Stimulated activated naive CD4-positive, alpha-beta T cell treated with Interleukin-2 at 50 U/mL for 16 hours (primary cell): ENCODE results near the gene MAP1LC3A.
"Not testable (repeated sequence)": the region's sequence is repeated elsewhere in the genome, so short reads cannot be mapped to it uniquely, and the experiment has no call there.

Experiments
- DNase-seq: peaks from one replicate; lab custom pipeline; 2025; lab: John Stamatoyannopoulos, UW

The MAP1LC3A gene

DNA sequence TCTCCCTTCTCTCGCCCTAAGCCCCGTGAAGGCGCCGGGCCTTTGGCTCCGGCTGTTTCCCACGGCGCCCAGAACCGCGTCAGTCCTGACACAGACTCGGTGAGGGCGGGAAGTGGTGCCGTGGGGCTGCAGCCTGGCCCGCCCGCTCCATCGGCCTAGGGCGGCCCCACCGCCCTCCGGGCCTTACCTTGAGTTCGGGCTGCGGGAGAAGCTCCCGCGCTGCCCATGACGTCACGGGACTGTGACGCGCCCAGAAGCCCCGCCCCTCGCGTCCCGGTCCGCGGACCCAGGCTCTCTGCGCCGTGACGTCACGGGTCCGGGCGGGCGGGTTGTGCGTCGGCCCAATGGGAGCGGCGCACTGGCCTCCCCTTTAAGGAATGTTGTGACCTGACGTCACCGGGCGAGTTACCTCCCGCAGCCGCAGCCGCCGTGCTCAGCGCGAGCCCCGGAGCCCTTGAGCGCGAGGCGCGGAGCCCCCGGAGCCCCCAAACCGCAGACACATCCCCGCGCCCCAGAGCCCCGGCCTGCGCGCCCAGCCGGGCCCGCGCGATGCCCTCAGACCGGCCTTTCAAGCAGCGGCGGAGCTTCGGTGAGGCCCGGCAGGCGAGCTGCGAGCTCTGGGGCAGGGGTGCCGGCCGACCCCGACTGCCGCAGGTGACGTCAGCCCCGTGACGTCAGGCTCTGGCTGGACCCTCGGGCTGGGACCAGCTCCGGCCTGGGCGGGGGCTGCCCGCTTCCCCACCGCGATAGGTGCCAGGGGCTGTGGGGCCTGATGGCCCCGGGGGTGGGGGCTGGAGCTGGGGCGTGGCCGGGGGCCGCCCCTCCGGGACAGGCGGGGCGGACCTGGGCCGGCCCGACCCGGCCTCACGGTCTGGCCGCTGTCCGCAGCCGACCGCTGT is at the start of gene MAP1LC3A:
MAP1LC3A (plus strand) TSS at position 399 of the 899 bp plus-strand sequence; CDS start at position 550, 151 bp downstream.
- peak; percentile 89 for DNase-seq

DNA sequence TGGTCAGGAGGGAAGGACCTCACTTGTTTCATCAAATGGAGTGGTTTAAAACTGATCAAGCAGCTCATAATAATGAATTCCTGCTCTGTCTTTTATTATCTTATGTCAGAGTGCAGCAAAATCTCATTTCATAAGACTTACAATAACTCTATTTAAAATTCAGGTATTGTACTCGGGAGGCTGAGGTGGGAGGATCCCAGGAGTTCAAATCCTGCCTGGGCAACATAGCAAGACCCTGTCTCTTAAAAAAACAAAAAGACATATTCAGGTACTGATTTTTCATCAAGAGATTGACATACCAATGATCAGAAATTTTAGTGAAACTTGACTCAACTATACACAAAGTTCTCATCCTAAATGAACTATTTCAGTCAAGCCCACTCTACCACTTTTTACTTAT is 47.9 kb upstream of the MAP1LC3A start:
- no peak for DNase-seq

DNA sequence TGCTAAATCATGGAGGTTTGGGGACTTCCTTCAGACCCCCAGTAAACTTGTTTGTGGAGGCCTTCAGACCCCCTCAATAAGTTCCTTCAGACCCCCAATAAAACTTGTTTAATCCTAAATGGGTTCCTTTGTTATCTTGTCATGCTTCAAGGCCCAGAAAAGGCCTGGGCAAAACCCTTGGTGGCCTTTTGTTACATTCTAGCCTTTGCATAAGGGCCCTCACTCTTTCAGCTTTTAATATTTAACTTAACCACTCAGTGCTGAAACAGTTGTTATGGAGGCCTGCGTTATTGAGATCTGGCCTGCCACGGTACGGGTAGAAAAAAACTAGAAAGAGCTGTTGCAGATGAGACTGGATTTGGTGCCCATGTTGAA is 46.6 kb upstream of the MAP1LC3A start:
- DNase-seq: no peak

GRCh38 chr20:34512266-34512954 is 46.1 kb upstream of the MAP1LC3A start:
- DNase-seq: no peak

- no peak for DNase-seq
Observed at GRCh38 chr20:34512955-34513419, 45.5 kb upstream of the MAP1LC3A start.

GRCh38 chr20:34514034-34514433 is 44.5 kb upstream of the MAP1LC3A start:
- DNase-seq: not testable (repeated sequence)

- DNase-seq: no peak
Observed at GRCh38 chr20:34514897-34515483, 43.5 kb upstream of the MAP1LC3A start.

DNA sequence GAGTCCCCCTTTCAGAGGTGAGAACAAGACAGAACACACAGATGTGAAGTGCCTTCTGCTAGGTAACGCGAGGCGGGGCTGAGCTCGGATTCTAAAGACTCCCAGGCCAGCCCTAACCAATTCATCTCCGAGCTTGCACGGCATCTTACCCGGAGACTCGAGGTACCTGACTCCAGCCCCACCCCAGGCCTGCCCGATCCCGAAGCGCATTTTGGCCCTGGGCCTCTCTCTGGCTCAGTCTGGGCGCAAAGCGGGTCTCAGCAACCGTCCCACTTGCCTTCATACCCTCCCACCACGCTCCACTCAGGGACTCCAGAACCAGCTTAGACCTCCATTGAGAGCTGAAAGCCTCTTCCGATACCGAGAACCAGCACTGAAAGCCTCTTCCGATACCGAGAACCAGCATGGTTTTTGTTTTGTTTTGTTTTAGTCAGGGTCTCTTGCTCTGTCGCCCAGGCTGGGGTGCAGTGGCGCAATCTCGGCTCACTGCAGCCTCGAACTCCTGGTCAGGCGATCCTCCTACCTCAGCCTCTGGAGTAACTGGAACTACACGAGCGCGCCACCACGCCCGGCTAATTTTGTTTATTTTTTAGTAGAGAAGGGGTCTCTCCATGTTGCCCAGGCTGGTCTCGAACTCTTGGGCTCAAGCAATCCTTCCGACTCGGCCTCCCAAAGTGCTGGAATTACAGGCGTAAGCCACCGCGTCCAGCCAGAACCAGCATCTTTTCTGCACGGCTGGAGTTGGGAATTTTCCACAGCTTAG is 42.9 kb upstream of the MAP1LC3A start:
- peak; percentile 68 for DNase-seq

- peak; percentile 93 for DNase-seq
Observed at GRCh38 chr20:34516247-34517113, 42.0 kb upstream of the MAP1LC3A start, which contains the start of gene DYNLRB1. TSS of gene DYNLRB1 (plus strand) at chr20:34516422. CDS start at chr20:34516459, 37 bp downstream.

DNA sequence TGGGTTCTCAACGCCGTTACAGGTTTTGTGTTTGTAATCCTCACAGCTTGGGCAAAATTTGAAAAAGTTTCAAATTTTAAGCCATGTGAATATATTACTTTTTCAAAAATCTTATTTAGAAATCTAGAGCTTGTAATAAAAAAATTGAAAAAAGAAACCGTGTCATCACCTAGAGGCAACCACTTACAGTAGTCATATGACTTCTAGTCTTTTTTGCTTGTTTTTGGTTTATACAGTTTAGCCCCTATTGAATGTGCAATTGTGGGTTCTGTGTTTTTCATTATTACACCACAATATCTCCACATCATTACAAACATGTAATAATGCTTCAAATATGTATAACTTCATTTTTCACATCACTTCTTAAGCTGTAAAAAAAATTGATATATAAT is 41.4 kb upstream of the MAP1LC3A start:
- no peak for DNase-seq

DNA sequence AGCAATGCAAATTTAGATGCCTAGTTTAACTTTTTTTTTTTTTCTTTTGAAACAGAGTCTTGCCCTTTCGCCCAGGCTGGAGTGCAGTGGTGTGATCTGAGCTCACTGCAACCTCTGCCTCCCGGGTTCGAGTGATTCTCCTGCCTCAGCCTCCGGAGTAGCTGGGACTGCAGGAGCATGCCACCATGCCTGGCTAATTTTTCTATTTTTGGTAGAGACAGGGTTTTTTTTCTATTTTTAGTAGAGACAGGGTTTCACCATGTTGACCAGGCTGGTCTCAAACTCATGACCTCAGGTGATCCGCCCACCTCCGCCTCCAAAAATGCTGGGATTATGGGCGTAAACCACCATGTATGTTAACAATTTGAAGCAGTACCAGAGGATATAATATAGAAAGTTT is 39.7 kb upstream of the MAP1LC3A start:
- DNase-seq: not testable (repeated sequence)

DNA sequence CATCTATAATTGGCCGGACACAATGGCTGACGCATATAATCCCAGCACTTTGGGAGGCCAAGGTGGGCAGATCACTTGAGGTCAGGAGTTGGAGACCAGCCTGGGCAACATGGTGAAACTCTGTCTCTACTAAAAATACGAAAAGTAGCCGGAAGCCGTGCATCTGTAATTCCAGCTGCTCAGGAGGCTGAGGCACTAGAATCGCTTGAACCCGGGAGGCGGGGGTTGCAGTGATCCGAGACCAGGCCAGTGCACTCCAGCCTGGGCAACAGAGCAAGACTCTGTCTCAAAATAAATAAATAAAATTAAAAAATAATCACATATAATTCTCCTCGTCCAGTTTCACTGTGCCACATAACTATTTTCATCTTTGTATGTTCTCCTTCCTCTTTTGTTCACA is 38.7 kb upstream of the MAP1LC3A start:
- DNase-seq: not testable (repeated sequence)

DNA sequence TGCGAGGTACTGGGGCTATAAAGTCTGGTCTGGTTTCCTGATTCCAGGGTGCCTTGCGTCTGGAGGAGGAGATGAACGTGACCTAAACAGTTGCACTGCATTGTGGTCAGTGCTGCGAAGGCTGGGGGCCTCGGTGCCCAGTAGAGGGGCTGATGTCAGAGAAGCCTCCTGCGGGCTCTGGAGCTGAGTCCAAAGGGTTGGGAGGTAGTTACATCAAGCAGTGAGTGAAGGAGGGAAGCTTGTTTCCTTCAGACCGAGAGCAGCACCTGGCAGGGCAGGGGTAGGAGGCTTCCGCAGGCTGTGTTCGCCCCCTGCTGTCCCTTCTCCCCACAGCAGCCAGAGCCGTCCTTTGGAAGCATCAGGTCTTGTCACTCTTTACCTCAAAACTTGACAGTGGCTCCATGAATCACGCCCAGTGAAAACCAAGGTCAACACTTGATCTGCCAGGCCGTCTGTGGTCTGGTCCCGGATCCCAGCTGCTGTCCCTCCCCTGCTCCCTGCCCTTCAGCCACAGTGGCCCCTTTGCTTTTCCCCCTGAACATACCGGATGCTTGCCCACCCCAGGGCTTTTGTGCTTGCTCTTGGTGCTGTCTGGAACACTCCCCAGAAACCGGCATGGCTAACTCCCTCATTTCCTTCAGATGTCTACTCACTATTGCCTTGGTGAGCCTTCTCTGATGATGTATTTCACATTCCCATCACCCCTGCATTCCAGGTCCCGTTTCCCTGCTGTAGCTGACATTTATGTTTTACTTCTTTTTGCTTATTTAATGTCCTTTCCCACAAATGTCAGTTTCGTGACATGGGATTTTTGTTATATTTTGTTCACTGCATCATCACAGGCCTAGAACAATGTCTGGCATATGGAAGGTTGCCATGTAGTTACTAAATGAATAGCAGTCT is 35.3 kb upstream of the MAP1LC3A start:
- DNase-seq: peak; percentile 31

GRCh38 chr20:34524426-34524825 is 34.1 kb upstream of the MAP1LC3A start:
- DNase-seq: no peak

DNA sequence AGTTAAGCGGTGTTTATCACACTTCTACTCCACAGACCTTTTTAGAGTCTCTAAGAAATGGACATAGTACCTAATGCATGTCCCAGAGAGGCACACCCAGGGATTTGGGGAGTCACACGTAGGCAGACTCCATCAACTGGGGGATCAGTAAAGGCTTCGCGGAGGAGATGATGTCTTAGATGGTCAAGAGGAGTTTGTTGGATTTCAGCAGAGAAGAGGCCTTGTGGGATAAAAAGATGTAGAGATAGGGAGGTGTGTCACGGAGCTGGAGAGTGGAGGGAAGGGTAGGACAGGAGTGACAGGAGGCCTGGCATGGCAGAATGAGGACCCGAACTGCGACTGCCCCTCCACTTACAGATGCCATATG is 33.2 kb upstream of the MAP1LC3A start:
- DNase-seq: no peak

DNA sequence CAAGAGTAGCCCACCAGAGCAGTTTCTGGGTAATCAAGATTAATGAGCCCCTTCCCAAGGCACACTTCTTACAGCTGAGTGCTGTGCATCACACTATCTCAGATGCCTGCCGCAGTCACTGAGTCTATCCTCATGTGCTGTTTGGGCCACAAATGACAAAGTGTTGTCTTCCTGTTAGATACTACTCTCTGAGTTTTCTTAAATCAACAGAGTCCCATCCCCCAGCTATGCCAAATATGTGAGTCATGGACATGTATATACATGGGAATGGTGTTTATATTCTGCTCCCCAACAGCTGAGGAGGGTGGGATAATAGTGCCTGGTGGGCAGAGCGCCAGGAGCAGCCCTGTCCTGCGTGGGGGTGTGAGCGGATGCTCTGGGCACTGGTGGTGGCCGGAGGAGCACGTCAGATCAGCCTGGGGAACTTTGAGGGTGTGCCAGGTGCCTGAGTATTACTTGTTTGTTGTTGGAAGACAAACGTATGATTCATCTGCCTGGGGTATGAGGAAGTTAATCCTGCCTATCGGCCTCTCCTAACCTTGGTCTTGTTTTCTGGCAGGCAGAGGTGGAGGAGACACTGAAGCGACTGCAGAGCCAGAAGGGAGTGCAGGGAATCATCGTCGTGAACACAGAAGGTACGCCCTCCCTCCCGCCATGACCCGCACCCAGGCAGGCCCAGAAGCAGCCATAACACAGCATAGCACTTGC is 32.7 kb upstream of the MAP1LC3A start:
- no peak for DNase-seq

DNA sequence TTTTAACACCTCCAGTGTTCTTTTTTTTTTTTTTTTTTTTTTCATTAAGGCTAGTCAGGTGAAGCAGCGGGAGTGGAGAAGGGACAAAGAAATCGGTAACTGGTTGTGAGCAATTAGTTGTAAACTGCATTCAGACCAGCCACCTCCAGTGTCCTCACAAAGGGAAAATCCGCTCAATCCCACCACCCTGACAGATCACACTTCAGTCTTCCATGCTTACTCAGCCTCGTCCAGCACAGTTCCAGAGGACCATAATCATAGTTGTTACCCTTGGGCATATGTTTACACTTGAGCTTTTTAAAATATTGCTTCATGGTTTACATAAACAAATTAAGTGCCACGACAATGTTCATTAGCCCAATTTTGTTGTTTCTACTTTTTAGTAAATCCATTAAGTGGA is 32.1 kb upstream of the MAP1LC3A start:
- no peak for DNase-seq

- DNase-seq: no peak
Observed at GRCh38 chr20:34527016-34527415, 31.5 kb upstream of the MAP1LC3A start.

DNA sequence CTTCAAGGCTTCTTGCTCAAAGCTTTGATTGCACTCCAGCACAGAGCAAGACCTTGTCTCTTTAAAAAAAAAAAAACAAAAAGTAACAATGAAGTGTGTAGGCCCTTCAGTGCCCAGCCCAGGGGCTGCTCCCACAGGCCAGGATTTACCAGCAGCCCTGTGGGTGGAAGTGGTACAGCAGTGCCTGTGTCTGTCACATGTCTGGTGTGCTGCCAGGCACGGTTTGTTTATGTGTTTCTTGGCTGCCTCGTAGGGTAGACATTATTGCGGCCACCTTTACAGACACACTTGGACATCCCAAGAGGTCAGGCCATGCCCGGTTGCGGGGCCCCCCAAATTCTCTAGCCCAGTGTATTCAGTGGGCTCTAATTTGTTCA is 29.6 kb upstream of the MAP1LC3A start:
- no peak for DNase-seq
